ENCODE measurements around the gene NDFIP1.
"Not testable (repeated sequence)": the region's sequence is repeated elsewhere in the genome, so short reads cannot be mapped to it uniquely, and the experiment has no call there.

NDFIP1 gene

DNA sequence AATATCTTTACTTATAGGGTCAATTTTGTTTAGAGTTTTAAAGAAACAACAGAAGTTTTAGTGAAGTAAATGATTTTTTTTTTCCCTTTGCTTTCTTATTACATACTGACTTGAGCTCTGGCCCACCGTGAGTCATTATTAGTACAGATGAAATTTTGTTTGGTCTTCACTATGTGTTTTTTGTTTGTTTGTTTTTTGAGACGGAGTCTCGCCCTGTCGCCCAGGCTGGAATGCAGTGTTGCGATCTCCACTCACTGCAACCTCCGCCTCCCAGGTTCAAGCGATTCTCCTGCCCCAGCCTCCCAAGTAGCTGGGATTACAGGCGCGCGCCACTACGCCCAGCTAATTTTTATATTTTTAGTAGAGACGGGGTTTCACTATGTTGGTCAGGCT is 45.9 kb downstream of the NDFIP1 start:
- DNase-seq (ENCODE audit: low read depth): not testable (repeated sequence)

DNA sequence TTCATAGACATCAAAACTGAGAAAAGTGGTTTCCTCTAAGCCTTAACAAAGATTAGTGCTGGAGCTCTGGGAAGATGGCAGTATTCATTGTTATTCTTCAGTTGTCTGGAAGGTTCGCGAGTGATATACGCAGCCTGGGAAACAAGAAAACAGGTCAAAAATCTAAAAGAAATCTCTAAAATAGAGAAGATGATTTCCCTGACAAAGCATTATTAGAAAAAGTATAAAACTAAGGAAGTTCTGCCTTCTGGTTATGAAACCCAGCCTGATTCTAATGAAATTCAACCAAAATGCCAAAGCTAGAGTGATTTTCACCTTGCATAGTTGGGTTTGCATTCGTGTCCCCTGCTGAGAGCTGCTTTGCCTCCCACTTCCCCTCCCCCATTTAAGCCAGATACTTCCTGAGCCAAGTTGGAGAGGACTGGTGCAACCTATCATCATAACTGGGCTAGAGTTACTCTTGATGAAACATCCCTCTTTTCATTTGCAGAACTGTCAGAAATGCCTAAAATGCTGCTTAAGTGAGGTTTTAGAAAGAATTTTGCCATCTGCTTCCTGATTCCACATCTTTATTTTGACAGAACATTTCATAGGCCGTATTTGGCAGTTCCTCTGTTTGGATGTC is 48.4 kb downstream of the NDFIP1 start:
- DNase-seq (ENCODE audit: low read depth): no peak

DNA sequence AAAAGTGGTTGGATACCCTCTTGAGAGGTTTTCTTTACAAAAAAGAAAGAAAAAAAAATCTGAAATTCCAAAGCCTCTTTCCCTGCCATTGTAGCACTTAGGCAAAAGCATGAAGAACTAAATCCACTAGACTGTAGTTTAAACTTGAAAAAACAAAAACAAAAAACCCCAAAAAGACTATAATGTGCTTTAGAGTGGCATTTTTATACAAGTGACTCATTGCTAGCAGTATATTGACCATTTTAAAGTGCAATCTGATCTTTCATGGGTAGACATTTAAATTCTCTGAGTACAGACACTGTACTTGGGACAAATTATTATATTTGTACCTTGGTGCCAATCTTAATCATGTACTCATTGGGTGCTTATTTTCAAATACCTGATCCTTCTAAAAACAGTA is 50.8 kb downstream of the NDFIP1 start:
- no peak for DNase-seq (ENCODE audit: low read depth)

DNA sequence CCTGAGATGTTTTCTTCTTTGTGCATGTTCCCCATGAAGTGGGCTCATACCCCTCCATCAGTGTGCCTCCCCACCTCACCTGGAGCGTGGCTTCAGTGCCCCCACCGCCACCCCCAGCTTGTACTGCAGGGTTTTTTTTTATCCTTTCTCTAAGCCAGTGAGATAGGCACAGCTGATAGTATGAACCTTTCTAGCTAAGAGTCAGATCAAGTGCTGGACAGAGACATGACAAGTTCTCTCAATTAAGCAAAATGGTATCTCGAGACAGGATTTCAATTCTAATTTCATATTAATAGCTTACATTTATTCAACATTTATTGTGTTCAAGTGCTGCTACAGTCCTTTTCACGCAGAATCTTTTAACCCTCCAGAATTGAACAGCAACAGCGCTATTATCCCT is 55.7 kb downstream of the NDFIP1 start:
- no peak for DNase-seq (ENCODE audit: low read depth)

DNA sequence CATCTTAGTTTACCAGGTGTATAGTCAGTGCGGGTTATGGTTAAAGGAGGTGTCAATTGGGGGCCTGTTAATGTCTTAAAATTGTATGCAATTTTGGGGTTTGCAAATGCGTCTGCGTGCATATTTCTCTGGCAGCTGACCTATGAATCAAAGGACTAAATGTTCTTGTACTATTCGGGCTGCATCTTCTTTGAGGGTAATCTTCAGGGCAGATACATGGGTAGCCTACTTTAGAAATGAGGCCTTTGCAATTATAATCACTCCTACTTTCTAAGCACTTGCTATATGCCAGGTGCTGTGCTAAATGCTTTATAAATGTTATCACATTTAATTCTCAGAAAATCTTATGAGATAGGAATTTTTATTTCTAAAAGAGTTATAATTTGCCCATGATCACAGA is 58.2 kb downstream of the NDFIP1 start:
- no peak for DNase-seq (ENCODE audit: low read depth)

DNA sequence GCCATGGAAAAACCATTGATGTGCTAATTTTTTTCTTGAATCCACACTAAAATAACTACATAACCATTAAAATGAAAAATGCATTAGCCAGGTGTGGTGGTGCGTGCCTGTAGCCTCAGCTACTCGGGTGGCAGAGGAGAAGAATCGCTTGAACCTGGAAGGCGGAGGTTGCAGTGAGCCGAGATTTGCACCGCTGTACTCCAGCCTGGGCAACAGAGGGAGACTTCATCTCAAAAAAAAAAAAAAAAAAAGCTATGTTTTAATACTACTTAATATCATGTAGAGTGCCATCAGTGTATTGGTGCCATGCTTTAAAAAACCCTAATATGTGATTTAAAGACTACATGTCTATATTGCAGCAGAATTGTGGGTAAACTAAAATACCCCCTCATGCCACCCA is 58.9 kb downstream of the NDFIP1 start:
- DNase-seq (ENCODE audit: low read depth): no peak

DNA sequence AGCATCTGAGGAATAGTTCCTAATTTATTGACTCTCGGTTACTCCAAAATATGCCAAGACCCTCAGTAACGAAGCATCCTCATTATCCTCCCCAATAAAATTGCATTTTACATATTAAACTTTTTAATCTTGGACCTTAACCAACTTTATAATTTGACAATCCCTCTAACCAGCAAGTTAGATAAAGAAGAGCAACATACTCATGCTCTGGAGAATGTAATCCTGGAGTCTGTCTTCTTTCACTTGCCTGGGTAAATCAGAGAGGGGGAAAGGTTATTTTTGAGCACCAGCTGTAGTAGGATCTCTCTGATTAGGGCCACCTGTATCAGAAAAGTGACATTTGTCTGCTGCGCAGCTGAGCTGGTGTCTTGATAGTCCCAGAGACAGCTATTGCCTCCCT is 59.8 kb downstream of the NDFIP1 start:
- DNase-seq (ENCODE audit: low read depth): no peak

DNA sequence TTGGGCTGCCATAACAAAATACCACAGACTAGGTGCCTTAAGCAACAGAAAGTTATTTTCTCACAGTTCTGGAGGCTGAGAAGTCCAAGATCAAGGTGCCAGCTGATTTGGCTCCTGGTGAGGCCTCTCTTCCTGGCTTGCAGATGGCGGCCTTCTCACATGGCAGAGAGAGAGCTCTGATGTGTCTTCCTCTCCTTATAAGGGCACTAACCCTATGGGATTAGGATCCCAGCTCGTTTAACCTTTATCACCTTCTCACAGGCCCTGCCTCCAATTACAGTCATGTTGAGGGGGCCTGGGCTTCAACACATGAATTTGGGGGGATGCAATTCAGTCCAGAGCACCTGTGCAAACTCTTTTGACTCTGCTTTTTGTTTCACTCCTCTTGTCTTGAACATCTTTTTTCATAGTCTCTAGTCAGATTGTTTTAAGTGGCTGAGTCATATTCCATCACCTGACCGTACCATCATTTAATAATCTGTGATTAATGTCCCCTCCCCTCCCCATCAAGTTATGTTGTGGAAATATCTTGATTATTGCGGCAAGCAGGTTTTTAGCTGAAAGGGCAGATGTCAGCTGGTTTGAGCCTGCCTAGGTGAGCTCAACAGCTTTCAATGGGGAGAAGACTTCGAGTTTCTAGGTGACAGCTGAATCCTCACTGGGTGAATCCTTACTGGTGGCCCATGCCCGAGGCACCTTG is 61.8 kb downstream of the NDFIP1 start:
- DNase-seq (ENCODE audit: low read depth): no peak

DNA sequence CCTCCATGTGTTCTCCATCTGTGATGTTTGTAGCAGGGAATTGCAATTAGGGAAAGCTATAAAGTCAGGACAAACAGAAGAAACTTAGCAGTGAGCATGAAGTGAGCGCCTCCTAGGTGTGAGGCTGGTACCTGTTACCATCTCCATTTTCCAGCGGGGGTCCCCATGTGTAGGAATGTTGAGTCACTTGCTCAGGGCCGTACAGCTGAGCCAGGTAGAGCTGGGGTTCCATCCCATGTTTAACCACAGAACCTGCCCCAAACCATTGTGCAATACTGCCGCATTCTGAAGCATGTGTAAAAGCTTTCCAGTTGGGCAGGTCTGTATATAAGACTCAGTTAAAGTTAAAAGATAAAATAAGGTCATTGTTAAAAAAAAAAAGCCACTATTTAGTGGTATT is 62.7 kb downstream of the NDFIP1 start:
- no peak for DNase-seq (ENCODE audit: low read depth)

DNA sequence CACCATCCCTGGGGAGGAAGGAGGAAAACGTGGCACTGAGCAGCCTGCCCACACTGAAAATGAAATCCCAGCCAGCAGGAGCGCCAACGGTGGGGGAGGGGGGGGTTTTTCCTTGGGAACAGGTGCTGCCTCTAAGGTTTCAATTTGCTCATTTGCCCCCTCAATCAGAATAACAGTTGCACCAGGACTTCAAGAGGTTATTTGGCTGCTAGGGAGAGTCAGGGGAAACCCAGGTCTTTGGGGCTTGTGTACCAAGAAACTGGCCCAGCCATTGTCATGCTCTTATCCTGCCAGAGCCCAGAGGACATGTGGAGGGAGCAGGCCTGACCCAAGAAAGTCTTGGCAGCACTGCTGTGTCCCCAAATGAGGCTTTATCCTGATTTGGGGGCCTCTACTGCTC is 66.5 kb downstream of the NDFIP1 start:
- no peak for DNase-seq (ENCODE audit: low read depth)

DNA sequence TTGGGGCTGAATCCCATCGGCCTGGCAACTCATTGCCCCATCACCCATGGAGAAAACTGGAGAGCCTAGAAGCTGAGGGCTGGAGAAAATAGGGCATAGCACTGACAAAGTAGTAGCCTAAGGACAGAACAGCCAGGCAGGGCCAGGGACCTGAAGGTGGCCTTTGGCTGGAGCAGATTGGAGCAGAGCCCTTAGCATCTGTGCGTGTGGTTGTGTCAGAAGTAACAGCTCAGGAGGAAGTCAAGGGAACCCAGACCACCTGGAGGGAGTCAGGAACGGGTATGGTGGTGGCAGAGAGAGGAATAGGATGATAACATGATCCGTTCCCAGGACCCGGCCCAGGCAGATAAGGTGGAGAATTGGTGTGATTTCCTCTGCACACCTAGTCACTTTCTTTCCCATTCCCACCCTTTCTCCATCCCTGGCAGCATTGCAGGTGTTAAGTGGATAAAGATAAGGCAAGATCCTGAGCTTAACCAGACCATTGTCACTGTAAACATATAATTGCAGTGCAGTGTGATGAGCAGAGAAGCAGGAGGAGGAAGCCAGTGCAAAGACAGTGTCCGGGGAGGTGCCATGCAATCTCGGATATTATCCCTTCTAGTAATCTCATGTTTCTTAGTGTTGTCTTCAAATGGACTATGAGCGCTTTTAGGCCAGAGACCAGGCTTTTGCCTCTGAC is 67.0 kb downstream of the NDFIP1 start:
- no peak for DNase-seq (ENCODE audit: low read depth)

DNA sequence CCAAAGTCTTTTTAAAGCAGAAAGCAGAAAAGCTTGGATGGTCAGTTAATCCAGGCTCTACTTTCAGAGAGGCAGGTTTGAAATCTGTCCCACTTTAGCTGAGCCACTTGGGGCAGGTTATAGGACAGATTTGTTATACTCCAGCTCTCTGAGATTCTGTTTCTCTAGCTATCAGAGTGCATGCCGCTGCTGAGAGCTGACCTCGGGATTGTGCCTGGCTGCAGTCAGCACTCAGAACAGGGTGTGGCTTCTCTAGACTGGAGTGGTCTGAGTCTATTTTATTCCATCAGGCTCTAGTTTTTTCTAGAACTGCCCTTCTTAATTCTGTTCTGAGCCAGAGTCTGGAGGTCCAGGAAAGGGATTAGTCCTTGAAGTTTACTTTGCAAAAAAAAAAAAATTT is 67.7 kb downstream of the NDFIP1 start:
- DNase-seq (ENCODE audit: low read depth): no peak

DNA sequence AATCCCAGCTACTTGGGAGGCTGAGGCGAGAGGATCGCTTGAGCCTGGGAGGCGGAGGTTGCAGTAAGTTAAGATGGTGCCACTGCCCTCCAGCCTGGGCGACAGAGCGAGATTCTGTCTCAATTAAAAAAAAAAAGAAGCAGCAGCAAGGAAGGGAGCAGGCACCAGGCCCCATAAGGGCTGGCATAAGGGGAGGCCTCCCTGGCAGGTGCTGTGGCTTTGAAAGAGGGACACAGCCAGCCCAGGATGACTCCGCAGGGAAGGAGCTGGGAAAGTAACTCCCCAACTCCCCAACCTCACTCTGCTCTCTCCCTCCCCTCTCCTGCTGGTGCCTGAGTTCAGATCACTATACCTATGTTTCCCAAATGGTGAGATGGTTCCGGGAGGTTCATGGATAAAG is 70.1 kb downstream of the NDFIP1 start:
- no peak for DNase-seq (ENCODE audit: low read depth)

DNA sequence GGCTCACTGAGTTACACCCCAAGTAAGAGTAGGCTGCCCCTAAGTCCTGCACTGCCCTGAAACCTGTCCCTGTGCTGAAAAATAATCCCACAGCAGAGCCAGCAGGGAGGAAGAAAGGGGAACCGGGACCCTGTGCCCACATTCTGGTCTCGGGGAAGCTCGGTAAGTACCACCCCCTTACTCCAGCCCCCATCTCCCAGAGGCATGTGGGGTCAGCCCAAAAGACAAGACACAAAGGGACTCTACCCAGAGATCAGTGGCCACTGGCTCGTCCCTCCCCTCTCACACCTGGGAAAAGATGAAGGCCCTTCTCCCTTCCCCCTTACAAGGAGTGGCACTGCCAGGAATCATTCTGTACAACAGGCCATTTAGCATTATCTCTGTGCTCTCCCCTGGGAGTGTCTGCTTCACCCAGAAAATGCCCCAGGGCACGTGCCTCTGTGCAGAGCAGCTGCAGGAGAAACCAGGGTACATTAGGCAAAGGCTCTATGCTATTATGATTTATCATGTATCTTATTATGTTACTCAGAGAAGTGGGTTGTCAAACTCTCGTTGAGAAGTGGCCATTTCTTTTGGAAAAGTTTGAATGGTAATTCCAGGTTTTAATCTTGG is 71.3 kb downstream of the NDFIP1 start:
- no peak for DNase-seq (ENCODE audit: low read depth)

DNA sequence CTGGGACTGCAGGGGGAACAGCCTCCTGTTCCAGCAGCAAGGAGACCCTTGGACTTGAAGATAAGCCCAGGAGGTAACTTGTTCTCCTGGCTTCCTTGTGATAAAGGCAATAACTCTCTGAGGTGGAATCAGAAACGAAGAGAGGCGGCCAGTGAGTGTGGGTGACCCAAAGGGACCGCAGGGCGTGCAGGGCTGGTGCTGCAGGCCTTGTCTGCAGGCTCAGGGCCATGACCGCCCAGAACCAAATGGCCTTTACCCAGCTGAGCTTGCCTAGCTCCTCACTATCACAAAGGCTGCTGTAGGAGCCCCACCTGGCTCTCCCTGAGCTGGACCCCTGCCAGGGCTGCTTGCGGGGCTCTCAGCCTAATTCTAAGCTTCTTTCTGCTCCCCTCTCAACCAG is 72.5 kb downstream of the NDFIP1 start:
- DNase-seq (ENCODE audit: low read depth): no peak

DNA sequence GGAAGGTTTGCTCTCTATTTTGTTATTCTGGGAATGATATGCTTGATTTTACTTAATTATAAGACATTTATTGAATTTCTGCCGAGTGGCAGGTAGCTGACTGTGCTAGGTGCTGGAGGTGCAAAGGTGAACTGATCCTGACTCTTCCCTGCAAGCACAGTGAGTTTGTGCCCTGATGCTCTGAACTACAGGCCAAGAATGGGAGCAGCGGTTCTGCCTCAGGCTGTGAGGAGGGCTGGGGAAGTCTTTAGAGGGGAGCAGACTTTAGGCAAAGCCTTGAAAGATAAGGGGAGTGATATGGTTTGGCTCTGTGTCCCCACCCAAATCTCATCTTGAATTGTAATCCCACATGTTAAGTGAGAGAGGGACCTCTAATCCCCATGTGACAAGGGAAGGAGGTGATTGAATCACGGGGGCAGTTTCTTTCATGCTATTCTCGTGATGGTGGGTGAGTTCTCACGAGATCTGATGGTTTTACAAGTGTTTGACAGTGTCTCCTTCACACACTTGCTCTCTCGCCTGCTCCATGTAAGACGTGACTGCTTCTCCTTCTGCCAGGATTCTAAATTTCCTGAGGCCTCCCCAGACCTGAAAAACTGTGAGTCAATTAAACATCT is 73.1 kb downstream of the NDFIP1 start:
- DNase-seq (ENCODE audit: low read depth): no peak

DNA sequence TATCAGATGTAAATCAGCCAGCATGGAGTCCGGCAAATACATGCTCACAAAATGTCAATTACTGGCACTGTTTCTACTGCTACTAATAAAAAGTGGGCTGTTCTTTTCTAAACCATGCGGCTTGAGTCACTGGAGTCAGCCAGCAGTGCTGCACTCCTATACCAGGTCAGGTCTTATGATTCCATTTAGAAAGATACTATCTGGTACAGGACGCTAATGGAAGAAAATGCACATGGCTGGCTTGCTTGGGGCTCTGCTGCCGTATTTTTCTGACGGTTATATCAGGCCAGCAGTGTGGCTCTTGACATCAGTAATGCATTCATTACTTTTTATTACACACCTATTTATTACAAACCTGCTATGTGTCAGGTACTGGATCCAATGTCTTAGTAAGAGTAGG is 74.3 kb downstream of the NDFIP1 start:
- DNase-seq (ENCODE audit: low read depth): no peak

DNA sequence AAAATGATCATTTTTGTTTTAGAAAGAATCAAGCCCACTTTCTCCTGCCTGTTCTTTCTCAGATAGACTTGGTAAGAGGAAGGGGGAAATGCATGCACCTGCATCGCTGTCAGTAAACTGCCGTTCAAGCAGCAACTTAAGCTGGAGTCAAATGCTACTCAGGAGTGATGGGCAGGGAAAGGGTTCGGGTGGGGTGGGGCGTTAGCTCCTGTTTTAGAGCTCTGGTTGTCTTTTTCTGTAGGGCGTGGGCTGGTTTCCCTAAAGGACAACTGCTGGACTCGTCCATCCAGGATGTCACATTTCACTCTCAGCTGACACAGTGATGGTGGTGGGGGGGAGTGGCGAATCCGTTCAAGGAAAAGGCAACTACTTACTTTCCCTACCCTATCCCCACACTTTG is 75.0 kb downstream of the NDFIP1 start:
- no peak for DNase-seq (ENCODE audit: low read depth)

DNA sequence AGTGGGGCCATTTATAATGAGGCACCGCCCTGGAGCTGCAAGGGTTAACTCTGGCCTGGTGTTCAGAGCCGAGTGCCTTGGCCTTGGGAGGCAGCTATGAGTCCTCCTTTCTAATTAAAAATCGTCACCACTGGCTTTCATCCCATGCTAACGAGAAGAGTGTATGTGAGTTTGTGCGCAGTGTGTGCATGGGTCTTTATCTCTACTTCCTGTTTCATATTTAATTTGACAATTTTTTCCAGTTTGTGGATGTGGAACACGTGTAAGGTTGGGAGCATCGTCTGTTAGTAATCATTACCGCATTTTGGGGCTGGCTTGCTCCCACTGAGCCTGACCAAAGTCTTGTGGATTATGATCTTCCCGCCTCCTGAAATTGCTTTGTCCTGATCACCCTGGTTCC is 76.4 kb downstream of the NDFIP1 start:
- no peak for DNase-seq (ENCODE audit: low read depth)

DNA sequence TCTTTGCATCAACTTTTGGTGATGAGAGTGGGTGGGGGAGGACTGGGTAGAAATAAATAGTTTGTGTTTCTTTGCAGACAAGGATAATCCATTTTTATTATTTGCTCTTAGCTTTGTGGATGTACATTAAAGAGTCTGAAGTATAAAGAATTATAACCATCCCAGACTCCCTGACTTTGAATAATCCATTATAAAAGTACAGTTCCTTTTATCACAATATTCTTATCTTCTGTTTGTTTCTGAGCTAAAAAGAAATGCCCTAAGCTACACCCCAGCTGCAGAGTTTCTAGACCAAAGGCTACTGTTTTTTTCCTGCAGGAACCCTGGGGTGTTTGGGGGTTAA is 77.9 kb downstream of the NDFIP1 start:
- DNase-seq (ENCODE audit: low read depth): no peak

DNA sequence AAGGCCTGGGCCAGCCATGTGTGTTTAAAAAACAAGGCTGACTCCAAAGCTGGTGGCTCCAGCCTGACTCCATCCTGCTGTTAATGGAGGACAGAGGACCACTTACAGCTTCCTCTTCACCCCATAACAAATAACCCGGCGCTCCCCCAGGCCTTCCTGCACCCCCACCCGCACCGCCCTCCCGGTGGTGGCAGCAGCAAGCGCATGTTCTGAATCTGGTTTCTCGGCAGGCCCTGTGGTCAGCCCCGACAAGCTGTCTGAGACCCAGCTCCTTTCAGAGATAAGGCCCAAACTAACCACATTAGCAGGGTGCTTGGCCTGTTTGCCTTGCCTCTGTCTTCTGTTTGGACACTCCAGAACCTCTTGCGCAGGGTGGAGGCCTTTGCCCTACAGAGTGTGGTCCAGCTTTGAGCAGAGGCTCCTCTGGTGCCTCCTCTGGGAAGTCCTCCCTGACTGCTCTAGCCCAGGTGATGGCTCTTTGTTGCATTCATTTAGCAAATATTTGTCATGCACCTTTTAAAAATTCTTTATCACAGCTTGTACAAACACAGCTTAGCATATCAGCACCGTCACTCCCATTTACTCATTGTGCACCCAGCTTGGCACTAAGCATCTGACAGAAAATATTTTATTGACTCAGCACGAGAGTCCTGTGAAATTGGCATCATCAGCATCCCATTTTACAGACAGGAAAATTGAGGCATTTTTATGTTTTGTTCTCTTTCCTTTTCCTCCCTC is 78.4 kb downstream of the NDFIP1 start:
- no peak for DNase-seq (ENCODE audit: low read depth)

DNA sequence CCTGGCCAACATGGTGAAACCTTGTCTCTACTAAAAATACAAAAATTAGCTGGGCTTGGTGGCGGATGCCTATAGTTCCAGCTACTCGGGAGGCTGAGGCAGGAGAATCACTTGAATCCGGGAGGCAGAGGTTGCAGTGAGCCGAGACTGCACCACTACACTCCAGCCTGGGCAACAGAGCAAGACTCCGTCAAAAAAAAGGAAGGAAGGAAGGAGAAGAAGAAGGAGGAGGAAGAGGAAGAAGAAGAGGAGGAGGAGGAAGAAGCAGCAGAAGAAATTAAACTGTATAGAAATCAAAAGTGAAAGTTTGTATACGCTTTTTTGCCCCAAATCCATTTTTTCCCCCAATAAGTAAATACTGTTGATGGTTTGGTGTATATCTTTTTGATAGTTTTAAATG is 80.1 kb downstream of the NDFIP1 start:
- DNase-seq (ENCODE audit: low read depth): not testable (repeated sequence)

Data from T follicular helper cell (primary cell).